GM18519 (cell line): ENCODE data around the gene NOC2L.
"Not testable (repeated sequence)": the region's sequence is repeated elsewhere in the genome, so short reads cannot be mapped to it uniquely, and the experiment has no call there.

Experiments
- ATAC-seq: cut with Tn5 transposase; IDR thresholded peaks from one replicate; pipeline ENCODE4 v1.9.1; 2021; ENCODE audit warnings: mild to moderate bottlenecking, moderate library complexity; ENCODE audit not compliant: unreplicated experiment, low FRiP score

The NOC2L gene

DNA sequence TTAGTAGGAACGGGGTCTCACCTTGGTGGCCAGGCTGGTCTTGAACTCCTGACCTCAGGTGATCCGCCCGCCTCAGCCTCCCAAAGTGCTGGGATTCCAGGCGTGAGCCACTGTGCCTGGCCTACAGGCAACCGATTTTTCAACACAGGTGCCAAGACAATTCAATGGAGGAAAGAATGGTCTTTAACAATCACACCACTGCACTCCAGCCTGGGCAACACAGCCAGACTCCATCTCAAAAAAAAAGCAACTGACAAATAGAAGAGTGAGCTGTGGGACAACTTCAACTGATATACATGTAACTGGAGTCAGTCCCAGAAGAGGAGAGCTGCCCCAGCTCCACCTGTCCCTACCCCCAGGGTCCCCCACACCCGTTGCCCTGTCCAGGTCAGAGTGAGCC lies 35.5 kb upstream of the NOC2L start:
- not testable (repeated sequence) for ATAC-seq

- ATAC-seq = no peak
These were observed 34.4 kb upstream of the NOC2L start for GRCh38 chr1:993379-993995.

GRCh38 chr1:992362-992761 lies 33.3 kb upstream of the NOC2L start:
- no peak for ATAC-seq

- no peak for ATAC-seq
These were observed 32.8 kb upstream of the NOC2L start for GRCh38 chr1:991895-992294.

DNA sequence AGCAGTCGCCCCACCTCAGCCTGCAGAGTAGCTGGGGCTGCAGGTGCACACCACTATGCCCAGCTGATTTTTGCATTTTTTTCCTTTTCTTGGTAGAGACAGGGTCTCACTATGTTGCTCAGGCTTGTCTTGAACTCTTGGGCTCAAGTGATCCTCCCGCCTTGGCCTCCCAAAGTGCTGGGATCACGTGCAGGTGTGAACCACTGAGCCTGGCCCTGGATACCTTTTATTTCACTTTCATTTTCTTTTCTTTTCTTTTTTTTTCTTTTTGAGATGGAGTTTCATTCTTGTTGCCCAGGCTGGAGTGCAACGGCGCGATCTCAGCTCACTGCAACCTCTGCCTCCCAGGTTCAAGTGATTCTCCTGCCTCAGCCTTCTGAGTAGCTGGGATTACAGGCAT lies 32.2 kb upstream of the NOC2L start:
- ATAC-seq = not testable (repeated sequence)

GRCh38 chr1:988061-988460 lies 29.0 kb upstream of the NOC2L start:
- not testable (repeated sequence) for ATAC-seq

DNA sequence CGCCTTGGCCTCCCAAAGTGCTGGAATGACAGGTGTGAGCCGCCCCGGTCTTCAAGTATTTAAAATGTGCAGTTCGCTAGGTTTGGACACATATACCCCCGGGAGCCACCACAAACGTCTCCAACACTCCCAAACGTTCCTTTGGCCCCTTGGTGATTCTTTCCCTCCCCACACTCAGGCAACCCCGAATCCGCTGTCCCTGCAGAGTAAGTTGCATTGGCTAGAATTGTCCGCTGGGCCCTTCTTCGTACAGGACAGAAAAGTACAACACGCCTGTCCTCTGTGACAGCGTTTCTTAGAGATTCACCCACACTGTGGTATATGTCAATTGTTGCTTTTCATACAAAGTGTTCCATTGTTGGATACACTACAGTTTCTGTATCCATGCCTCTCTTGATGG lies 26.1 kb upstream of the NOC2L start:
- no peak for ATAC-seq

DNA sequence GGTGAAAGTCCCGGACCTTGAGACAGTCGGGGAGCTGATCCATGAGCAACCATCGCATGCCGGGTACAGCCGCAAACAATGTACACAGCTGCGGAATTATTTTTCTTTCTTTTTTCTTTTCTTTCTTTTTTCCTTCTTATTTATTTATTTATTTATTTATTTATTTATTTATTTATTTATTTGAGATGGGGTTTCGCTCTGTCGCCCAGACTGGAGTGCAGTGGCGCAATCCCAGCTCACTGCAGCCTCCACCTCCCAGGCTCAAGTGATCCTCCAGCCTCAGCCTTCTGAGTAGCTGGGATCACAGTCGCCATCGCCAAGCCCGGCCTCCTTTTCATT lies 25.4 kb upstream of the NOC2L start:
- no peak for ATAC-seq

DNA sequence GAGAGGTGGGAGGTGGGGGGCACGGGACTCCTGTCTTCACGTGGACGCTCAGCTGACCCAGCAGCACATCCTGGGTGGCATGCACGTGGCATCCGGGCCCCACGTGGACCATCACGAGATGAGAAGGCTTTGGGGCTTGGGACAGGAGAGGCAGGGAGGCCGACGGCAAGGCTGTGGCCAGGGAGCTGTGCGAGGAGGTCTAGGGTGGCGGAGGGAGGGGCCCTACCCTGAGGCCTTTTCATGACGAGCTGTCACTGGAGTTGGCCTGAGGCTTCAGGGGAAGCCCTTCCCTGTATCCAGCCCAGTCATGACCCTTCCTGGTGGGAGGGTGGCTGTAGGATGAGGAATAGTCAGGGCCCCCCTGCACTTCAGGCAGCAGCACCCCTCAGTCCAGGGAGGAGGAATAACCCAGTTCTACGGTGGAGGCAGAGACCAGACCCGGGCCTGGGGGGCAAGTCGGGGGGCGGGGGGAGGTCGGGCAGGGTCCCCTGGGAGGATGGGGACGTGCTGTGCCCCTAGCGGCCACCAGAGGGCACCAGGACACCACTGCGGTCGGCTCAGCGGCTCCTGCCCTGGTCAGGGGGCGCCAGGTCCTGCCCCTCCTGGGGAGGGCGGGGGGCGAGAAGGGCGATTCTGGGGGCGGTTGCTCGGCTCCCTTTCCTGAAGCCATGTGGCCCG lies 24.9 kb upstream of the NOC2L start:
- ATAC-seq = no peak

GRCh38 chr1:982765-983436 lies 23.8 kb upstream of the NOC2L start:
- no peak for ATAC-seq

DNA sequence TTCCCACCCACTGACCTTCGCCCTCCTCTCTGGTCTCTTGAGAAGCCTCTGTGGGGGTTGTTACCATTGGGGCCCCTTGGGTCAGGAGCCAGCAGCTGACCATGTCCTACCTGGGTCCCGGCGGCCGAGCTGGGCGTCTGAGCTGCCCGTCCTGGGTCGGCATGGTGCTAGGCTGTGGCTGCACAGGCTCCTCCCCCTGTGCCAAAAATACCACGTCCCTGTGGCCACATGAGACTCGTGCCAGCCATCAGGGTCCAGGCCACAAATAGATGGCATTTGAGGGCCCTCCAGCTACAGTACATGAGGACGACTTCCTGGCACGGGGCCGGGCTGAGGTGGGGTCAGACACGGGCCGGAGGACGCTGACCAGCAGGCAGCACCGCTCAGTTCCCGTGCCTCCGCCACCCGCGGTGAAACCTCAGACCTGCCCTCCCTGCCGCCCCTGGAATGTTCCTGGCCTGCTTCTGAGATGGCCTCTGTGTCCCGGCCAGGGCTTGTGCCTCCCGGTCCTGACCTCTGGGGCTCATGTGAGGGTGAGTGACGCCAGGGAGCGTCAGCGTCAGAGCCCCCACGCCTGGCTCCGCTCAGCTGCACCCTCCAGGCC lies 23.0 kb upstream of the NOC2L start, which contains the start of gene PERM1:
Gene PERM1 (minus strand): TSS at position 139 of the 604 bp plus-strand sequence. CDS start 1,064 bp downstream, outside the sequence.
- ATAC-seq = no peak

DNA sequence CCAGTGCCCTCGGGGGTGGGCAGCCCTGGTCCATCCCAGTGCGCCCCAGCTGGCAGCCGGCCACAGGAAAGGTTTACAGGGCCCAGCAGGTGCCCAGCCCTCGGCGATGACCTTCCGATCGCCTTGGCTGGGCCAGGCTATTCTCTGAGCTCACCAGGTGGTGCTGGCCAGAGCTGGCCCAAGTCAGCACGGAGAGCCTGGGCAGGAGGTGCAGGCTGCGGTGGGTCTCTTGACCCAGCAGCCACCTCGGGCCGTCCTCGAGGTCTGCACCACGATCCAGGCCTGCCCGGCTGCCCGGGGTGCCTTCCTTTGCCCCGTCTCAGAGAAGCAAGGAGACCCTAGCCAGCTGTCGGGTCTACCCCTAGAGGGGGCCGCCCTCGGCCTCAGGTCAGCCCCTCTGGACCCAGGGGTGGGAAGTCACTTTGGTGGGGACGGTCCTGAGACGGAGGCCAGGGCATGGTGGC lies 22.5 kb upstream of the NOC2L start:
- no peak for ATAC-seq

DNA sequence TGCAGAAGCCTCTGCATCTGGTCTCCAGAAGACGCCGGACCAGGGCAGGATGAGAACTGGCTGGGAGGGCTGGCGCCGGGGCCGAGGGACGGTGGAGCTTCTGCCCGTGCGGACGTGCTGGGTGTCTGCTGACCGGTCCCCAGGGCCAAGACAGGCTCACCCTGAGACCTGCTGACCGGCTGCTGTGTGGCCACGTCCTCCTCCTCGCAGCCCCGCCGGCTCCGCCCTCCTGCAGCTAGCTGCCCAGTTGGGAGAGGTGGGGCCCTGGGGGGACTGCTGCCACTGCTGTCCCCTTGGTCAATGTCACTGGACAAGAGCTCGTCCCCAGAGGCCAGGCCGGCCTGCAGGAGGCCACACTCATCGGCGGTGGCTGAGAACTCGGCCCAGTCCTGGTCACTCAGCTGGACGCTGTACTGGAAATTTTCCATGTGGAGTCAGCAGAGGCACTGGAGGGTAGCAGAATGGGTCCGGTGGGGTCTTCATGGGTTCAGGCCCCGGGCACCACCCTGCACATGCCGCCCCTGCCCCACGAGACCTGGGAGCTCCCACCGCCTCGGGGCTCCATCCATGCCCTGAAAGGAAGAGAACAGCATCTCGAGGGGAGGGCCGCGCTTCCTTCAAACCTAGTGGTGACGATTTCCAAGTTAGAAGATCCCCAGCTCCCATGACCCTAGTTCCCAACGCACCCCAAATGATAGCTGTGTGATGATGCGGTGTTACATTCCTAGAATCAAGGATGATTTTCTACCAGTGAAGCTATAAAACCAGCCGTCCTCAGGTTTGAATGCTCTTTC lies 21.7 kb upstream of the NOC2L start:
- ATAC-seq = no peak

DNA sequence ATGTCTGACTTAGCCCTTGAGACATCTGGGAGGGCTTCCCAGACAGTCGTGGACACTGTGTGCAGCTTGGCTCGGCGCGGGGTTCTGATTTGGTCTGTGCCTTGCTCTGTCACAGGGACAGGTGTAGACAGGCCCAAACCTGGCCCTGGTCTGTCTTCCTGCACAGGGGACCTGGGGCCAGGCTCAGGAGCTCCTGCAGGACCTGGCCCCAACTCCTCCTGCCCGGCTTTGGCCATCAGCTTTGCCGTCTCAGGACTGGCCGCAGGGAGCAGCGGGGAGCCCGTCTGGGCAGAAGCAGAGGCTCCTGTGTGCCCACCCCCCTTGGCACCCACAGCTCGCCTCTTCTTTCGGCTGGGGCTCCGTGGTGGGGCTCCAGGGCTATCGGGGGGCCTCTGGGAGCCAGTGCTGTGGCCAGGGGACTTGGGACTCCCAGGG lies 21.1 kb upstream of the NOC2L start:
- ATAC-seq = no peak

DNA sequence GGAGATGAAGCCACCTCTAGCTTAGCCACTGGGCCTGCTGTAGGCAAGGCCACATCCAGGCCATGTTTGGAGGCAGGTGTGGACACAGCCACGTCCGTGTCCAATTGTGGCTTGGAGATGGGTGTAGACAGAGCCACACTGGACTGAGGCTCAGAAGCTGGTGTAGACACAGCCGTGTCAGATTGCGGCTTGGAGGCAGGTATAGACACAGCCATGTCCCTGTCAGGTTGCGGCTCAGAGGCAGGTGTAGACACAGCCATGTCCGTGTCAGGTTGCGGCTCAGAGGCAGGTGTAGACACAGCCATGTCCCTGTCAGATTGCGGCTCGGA lies 20.7 kb upstream of the NOC2L start:
- ATAC-seq = no peak

- ATAC-seq = no peak
These were observed 20.0 kb upstream of the NOC2L start for GRCh38 chr1:978835-979743.

DNA sequence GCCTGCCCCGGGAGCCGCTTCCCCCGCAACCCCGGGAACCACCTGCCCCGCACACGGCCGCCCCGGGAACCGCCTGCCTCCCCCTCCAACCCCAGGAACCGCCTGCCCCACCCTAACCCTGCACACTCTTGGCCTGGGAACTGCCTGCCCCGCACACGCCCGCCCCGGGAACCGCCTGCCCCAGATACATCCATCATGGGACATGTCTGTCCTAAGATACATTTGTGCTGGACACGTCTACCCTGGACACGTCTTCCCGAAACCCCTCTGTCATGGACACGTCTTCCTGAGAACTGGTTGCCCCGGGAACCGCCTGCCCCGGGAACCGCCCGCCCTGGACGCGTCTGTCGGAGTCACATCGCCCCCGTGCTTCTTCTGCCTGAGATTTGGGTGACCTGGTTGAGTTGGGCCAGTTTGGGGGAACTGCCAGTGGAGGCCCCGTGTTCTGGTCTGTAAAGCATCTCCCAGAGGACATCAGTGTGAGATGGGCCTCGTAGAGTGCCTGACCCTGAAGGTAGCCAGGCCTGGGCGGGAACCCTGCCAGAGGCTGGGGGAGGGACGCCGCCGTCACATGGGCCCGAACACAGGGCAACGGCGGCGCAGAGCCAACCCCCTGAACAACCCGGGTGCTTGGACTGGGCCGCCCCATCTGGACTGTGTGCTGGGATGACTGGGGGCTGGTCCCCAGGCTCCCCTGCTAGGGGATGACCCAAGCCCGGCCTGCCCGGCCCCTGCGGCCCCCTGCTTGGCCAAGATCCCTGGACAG lies 19.2 kb upstream of the NOC2L start:
- no peak for ATAC-seq

- ATAC-seq = not testable (repeated sequence)
These were observed 17.7 kb upstream of the NOC2L start for GRCh38 chr1:976791-977190.
